Stimulated activated CD4-positive, alpha-beta T cell treated with anti-CD3 and anti-CD28 coated beads, Interleukin-1b, Interleukin-23, amount 100 ng/mL, for 48 hours (primary cell): ENCODE results near the gene C1GALT1.
"Not testable (repeated sequence)": the region's sequence is repeated elsewhere in the genome, so short reads cannot be mapped to it uniquely, and the experiment has no call there.

ENCODE experiments used
- DNase-seq: peaks from one replicate; pipeline ENCODE4 v3.0.0-alpha.2; 2020

Gene C1GALT1

GRCh38 chr7:7182156-7183060, at the start of gene C1GALT1:
TSS of gene C1GALT1 (plus strand) at chr7:7182544. CDS start at chr7:7234320, 51,776 bp downstream.
- DNase-seq, result peak; percentile 97

- DNase-seq, result no peak
These were observed 48.3 kb upstream of the C1GALT1 start for GRCh38 chr7:7134046-7134445.

- no peak for DNase-seq
These were observed 47.3 kb upstream of the C1GALT1 start for GRCh38 chr7:7135074-7135473.

- DNase-seq, result not testable (repeated sequence)
These were observed 46.4 kb upstream of the C1GALT1 start for GRCh38 chr7:7135924-7136323.

GRCh38 chr7:7136466-7137381, 45.6 kb upstream of the C1GALT1 start:
- DNase-seq, result no peak

- no peak for DNase-seq
These were observed 43.4 kb upstream of the C1GALT1 start for GRCh38 chr7:7138897-7139296.

GRCh38 chr7:7143404-7143803, 38.9 kb upstream of the C1GALT1 start:
- not testable (repeated sequence) for DNase-seq

GRCh38 chr7:7145151-7145550, 37.2 kb upstream of the C1GALT1 start:
- DNase-seq, result not testable (repeated sequence)

GRCh38 chr7:7146837-7147236, 35.5 kb upstream of the C1GALT1 start:
- DNase-seq, result no peak

GRCh38 chr7:7148798-7149481, 33.4 kb upstream of the C1GALT1 start:
- DNase-seq, result no peak

- no peak for DNase-seq
These were observed 31.1 kb upstream of the C1GALT1 start for GRCh38 chr7:7151285-7151684.

- no peak for DNase-seq
These were observed 30.5 kb upstream of the C1GALT1 start for GRCh38 chr7:7151865-7152264.

- no peak for DNase-seq
These were observed 30.0 kb upstream of the C1GALT1 start for GRCh38 chr7:7152315-7152714.

- not testable (repeated sequence) for DNase-seq
These were observed 28.0 kb upstream of the C1GALT1 start for GRCh38 chr7:7154355-7154754.

GRCh38 chr7:7156663-7157062, 25.7 kb upstream of the C1GALT1 start:
- no peak for DNase-seq

- DNase-seq, result peak; percentile 23
These were observed 25.0 kb upstream of the C1GALT1 start for GRCh38 chr7:7157177-7157886.

GRCh38 chr7:7157887-7158271, 24.5 kb upstream of the C1GALT1 start:
- DNase-seq, result no peak

- DNase-seq, result no peak
These were observed 23.2 kb upstream of the C1GALT1 start for GRCh38 chr7:7159063-7159658.

GRCh38 chr7:7164591-7164990, 17.8 kb upstream of the C1GALT1 start:
- DNase-seq, result no peak

GRCh38 chr7:7165372-7165771, 17.0 kb upstream of the C1GALT1 start:
- no peak for DNase-seq

GRCh38 chr7:7166318-7166717, 16.0 kb upstream of the C1GALT1 start:
- DNase-seq, result no peak

GRCh38 chr7:7169296-7169695, 13.0 kb upstream of the C1GALT1 start:
- no peak for DNase-seq
